Measurements from ENCODE around the gene EXOC3L1.

Gene EXOC3L1

DNA sequence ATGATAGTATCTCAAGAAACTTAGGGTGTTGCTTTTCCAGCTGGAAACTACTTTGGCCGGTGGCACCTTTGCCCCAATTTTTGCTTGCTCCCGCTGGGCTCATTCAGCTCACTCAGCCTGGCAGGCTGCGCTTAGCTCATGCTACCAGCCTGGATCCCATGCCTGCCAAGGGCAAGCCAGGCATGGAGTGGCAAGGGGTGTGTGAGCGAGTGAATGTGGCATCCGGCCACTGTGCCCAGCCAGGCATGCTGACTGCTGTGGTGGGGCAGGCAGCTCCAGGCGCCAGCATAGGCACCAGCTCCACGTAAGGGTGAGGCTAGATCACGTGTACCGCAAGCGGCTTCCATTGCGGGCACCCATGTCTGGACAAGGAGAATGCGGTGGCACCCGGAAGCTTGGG is 48.5 kb downstream of the EXOC3L1 start:
- peaks cover 16 to 97% of the 10 kb centered on the region in 2 experiments; a peak in 2 of 3 replicates for H3K36me3 ChIP-seq (ENCODE audit: control insufficient read depth in 2 of 2, insufficient read depth in 1 of 2, low read length in 2 of 2)
- no peak overlapping the region for H3K27ac ChIP-seq (ENCODE audit: extremely low read depth, low read depth, low read length)
- TF ChIP-seq ZNF596 (tag by site-specific recombination; IDR thresholded peaks at IDR 0.05) = no peak
- no peak for TF ChIP-seq ZNF747 (tag by site-specific recombination; IDR thresholded peaks at IDR 0.05)
- no peak for TF ChIP-seq ZNF701 (tag by site-specific recombination; IDR thresholded peaks at IDR 0.05)
- TF ChIP-seq, protein P1, sequence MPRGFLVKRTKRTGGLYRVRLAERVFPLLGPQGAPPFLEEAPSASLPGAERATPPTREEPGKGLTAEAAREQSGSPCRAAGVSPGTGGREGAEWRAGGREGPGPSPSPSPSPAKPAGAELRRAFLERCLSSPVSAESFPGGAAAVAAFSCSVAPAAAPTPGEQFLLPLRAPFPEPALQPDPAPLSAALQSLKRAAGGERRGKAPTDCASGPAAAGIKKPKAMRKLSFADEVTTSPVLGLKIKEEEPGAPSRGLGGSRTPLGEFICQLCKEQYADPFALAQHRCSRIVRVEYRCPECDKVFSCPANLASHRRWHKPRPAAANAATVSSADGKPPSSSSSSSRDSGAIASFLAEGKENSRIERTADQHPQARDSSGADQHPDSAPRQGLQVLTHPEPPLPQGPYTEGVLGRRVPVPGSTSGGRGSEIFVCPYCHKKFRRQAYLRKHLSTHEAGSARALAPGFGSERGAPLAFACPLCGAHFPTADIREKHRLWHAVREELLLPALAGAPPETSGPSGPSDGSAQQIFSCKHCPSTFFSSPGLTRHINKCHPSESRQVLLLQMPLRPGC (tag by site-specific recombination; IDR thresholded peaks at IDR 0.05) = no peak
- no peak for TF ChIP-seq ZNF184 (tag by site-specific recombination; IDR thresholded peaks at IDR 0.05)
- no peak for TF ChIP-seq ZNF776 (tag by site-specific recombination; IDR thresholded peaks at IDR 0.05; ENCODE audit: borderline replicate concordance)
- no peak for TF ChIP-seq ZNF114 (tag by site-specific recombination; IDR thresholded peaks at IDR 0.05)
- TF ChIP-seq ZNF670 (tag by site-specific recombination; IDR thresholded peaks at IDR 0.05; ENCODE audit: low read depth) = no peak
- TF ChIP-seq ZNF302 (tag by site-specific recombination; IDR thresholded peaks at IDR 0.05; ENCODE audit: low read depth) = no peak
- TF ChIP-seq, protein P2, sequence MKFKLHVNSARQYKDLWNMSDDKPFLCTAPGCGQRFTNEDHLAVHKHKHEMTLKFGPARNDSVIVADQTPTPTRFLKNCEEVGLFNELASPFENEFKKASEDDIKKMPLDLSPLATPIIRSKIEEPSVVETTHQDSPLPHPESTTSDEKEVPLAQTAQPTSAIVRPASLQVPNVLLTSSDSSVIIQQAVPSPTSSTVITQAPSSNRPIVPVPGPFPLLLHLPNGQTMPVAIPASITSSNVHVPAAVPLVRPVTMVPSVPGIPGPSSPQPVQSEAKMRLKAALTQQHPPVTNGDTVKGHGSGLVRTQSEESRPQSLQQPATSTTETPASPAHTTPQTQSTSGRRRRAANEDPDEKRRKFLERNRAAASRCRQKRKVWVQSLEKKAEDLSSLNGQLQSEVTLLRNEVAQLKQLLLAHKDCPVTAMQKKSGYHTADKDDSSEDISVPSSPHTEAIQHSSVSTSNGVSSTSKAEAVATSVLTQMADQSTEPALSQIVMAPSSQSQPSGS (tag by site-specific recombination; IDR thresholded peaks at IDR 0.05; ENCODE audit: low read depth) = no peak
- TF ChIP-seq, protein P3, sequence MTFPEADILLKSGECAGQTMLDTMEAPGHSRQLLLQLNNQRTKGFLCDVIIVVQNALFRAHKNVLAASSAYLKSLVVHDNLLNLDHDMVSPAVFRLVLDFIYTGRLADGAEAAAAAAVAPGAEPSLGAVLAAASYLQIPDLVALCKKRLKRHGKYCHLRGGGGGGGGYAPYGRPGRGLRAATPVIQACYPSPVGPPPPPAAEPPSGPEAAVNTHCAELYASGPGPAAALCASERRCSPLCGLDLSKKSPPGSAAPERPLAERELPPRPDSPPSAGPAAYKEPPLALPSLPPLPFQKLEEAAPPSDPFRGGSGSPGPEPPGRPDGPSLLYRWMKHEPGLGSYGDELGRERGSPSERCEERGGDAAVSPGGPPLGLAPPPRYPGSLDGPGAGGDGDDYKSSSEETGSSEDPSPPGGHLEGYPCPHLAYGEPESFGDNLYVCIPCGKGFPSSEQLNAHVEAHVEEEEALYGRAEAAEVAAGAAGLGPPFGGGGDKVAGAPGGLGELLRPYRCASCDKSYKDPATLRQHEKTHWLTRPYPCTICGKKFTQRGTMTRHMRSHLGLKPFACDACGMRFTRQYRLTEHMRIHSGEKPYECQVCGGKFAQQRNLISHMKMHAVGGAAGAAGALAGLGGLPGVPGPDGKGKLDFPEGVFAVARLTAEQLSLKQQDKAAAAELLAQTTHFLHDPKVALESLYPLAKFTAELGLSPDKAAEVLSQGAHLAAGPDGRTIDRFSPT (tag by site-specific recombination; IDR thresholded peaks at IDR 0.05) = no peak
- TF ChIP-seq ZNF792 (tag by site-specific recombination; IDR thresholded peaks at IDR 0.05) = no peak
- TF ChIP-seq TRIM28 (IDR thresholded peaks at IDR 0.05; ENCODE audit: borderline replicate concordance, low read length) = no peak
- no peak for TF ChIP-seq YY2 (tag by site-specific recombination; IDR thresholded peaks at IDR 0.05)
- no peak overlapping the region for H3K4me3 ChIP-seq (ENCODE audit: low read depth, low read length)
- ChIA-PET POLR2A (no interaction called here), CTCF (interaction anchor here (0.6 to 2.9 kb wide), 5 partner anchors 10 to 180 kb away, joined by 3 to 20 read pairs (median 5); partner anchors contain the start of genes B3GNT9 and CES3)
- no peaks in the 10 kb centered on the region for H3K9me3 ChIP-seq (ENCODE audit: control insufficient read depth, insufficient read depth, low read depth, low read length)
- H3K4me1 ChIP-seq (ENCODE audit: control insufficient read depth, insufficient read depth, low read length) = no peaks in the 10 kb centered on the region; the same call in 1 of the 2 replicates

- POLR2A ChIA-PET = interaction anchor here (0.8 kb wide), 1 partner anchor 118 kb away, joined by 4 read pairs; no protein-coding TSS in a partner anchor
- Histone ChIP-seq H3K27ac (ENCODE audit: extremely low read depth, low read depth, low read length) (no peak overlapping the region), H3K4me3 (ENCODE audit: low read depth, low read length) (no peak overlapping the region), H3K4me1 (ENCODE audit: control insufficient read depth, insufficient read depth, low read length) (no peaks in the 10 kb centered on the region; the same call in 1 of the 2 replicates), H3K36me3 (ENCODE audit: control insufficient read depth in 2 of 2, insufficient read depth in 1 of 2, low read length in 2 of 2) (peaks cover 20 to 91% of the 10 kb centered on the region in 2 experiments; a peak in 2 of 3 replicates), H3K9me3 (ENCODE audit: control insufficient read depth, insufficient read depth, low read depth, low read length) (no peaks in the 10 kb centered on the region)
- CTCF ChIA-PET = interaction anchor here (0.6 to 1.5 kb wide), 5 partner anchors 12 to 417 kb away, joined by 3 to 7 read pairs (median 5); no protein-coding TSS in a partner anchor
- TF ChIP-seq ZBTB21 (tag by site-specific recombination; IDR thresholded peaks at IDR 0.05) (no peak), ZNF549 (tag by site-specific recombination; IDR thresholded peaks at IDR 0.05) (no peak), GFI1B (tag by site-specific recombination; IDR thresholded peaks at IDR 0.05) (no peak), ZNF792 (tag by site-specific recombination; IDR thresholded peaks at IDR 0.05) (no peak), PBX3 (CRISPR knock-in tag; IDR thresholded peaks at IDR 0.05) (no peak), ZIC2 (tag by site-specific recombination; IDR thresholded peaks at IDR 0.05) (peak; percentile 22; the same call in 1 of the 2 replicates), ZNF544 (tag by site-specific recombination; IDR thresholded peaks at IDR 0.05) (no peak)
- TF ChIP-seq, protein P4, sequence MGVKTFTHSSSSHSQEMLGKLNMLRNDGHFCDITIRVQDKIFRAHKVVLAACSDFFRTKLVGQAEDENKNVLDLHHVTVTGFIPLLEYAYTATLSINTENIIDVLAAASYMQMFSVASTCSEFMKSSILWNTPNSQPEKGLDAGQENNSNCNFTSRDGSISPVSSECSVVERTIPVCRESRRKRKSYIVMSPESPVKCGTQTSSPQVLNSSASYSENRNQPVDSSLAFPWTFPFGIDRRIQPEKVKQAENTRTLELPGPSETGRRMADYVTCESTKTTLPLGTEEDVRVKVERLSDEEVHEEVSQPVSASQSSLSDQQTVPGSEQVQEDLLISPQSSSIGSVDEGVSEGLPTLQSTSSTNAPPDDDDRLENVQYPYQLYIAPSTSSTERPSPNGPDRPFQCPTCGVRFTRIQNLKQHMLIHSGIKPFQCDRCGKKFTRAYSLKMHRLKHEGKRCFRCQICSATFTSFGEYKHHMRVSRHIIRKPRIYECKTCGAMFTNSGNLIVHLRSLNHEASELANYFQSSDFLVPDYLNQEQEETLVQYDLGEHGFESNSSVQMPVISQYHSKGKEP (tag by site-specific recombination; IDR thresholded peaks at IDR 0.05) = no peak
These were observed 52.3 kb downstream of the EXOC3L1 start for GRCh38 chr16:67137605-67138004.

Data from HEK293 (cell line).